Measurements from ENCODE around the gene TAS2R1.

DNA sequence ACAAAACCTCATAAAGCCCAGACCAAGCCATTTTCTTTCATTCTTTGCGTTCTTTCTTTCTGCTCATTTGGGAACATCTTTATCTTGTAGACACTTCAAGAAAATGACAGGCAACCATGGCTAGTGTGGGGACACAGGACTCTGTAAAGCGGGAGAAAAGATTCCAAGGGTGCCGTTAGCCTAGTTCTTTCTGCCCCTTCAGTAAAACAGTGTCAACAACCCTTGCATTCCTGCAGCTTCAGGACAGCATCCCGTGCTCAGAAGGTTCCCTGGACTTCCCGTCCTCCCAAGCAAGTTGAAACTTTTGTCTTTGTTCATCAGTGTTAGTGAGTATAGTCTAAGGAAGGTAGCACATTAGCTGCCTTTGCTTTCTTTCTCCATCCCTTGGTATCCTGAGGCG lies 41.9 kb downstream of the TAS2R1 start:
- no peak for TF ChIP-seq MXI1 (IDR thresholded peaks at IDR 0.05; ENCODE audit: low read depth, low read length)
- no peak for TF ChIP-seq JUND (IDR thresholded peaks at IDR 0.05; ENCODE audit: low read depth, low read length)
- TF ChIP-seq RFX5 (IDR thresholded peaks at IDR 0.05; ENCODE audit: low read depth, low read length) = no peak
- TF ChIP-seq, protein P1, sequence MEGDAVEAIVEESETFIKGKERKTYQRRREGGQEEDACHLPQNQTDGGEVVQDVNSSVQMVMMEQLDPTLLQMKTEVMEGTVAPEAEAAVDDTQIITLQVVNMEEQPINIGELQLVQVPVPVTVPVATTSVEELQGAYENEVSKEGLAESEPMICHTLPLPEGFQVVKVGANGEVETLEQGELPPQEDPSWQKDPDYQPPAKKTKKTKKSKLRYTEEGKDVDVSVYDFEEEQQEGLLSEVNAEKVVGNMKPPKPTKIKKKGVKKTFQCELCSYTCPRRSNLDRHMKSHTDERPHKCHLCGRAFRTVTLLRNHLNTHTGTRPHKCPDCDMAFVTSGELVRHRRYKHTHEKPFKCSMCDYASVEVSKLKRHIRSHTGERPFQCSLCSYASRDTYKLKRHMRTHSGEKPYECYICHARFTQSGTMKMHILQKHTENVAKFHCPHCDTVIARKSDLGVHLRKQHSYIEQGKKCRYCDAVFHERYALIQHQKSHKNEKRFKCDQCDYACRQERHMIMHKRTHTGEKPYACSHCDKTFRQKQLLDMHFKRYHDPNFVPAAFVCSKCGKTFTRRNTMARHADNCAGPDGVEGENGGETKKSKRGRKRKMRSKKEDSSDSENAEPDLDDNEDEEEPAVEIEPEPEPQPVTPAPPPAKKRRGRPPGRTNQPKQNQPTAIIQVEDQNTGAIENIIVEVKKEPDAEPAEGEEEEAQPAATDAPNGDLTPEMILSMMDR (IDR thresholded peaks at IDR 0.05 in 2 of 3, conservative IDR thresholded peaks at IDR 0.05 in 1 of 3; ENCODE audit: control insufficient read depth in 2 of 3, extremely low read depth in 1 of 3, insufficient read depth in 1 of 3, low read depth in 3 of 3, low read length in 3 of 3) = no peak
